Forelimb muscle (tissue), 1 donor: Measurements from ENCODE around the gene EME1. TPM values are rescaled to one million over a fixed set of nuclear protein-coding genes. Genes with fewer than 3 reads are reported as not detected.
A peak's percentile ranks its signal among the peaks of the same experiment; 100 is the strongest.
"Not testable (repeated sequence)": the region's sequence is repeated elsewhere in the genome, so short reads cannot be mapped to it uniquely, and the experiment has no call there.

Experiments used
- DNase-seq: peaks from one replicate; pipeline ENCODE4 v3.0.0-alpha.2; 2013; ENCODE audit warnings: low read depth
- polyA plus RNA-seq: library from polyadenylated mRNA; unstranded; fragments of 120-200 nt; gene quantifications from one replicate; pipeline ENCODE4 v1.2.1, GENCODE V29; 2013; ENCODE audit not compliant: insufficient read length

The EME1 gene
- polyA plus RNA-seq, 1 donor, result 4.8 TPM

- no peak for DNase-seq
Measured at GRCh38 chr17:50393700-50394099, 20.7 kb downstream of the EME1 start.

- DNase-seq, result no peak
Measured at GRCh38 chr17:50394711-50395110, 21.7 kb downstream of the EME1 start.

- DNase-seq, result no peak
Measured at GRCh38 chr17:50396261-50397110, 23.5 kb downstream of the EME1 start.

- DNase-seq, result peak; percentile 63
Measured at GRCh38 chr17:50397111-50397918, 24.3 kb downstream of the EME1 start, which contains the start of gene LRRC59. Gene LRRC59, minus strand, starts transcription at chr17:50397523. Its CDS starts 206 bp downstream, at chr17:50397317.

- DNase-seq, result no peak
Measured at GRCh38 chr17:50397919-50398285, 24.9 kb downstream of the EME1 start.

GRCh38 chr17:50398672-50399071, 25.6 kb downstream of the EME1 start:
- DNase-seq, result not testable (repeated sequence)

GRCh38 chr17:50399591-50399990, 26.6 kb downstream of the EME1 start:
- DNase-seq, result not testable (repeated sequence)

GRCh38 chr17:50405351-50405750, 32.3 kb downstream of the EME1 start:
- not testable (repeated sequence) for DNase-seq

GRCh38 chr17:50406578-50406977, 33.5 kb downstream of the EME1 start:
- no peak for DNase-seq

GRCh38 chr17:50407921-50408320, 34.9 kb downstream of the EME1 start:
- DNase-seq, result no peak

GRCh38 chr17:50412188-50412732, 39.2 kb downstream of the EME1 start:
- no peak for DNase-seq

GRCh38 chr17:50414808-50415207, 41.8 kb downstream of the EME1 start:
- DNase-seq, result no peak

- not testable (repeated sequence) for DNase-seq
Measured at GRCh38 chr17:50419577-50419976, 46.5 kb downstream of the EME1 start.

- DNase-seq, result no peak
Measured at GRCh38 chr17:50420419-50421112, 47.5 kb downstream of the EME1 start.

GRCh38 chr17:50421308-50422051, 48.5 kb downstream of the EME1 start:
- no peak for DNase-seq

GRCh38 chr17:50422738-50423137, 49.7 kb downstream of the EME1 start:
- no peak for DNase-seq

GRCh38 chr17:50423553-50424159, 50.6 kb downstream of the EME1 start:
- DNase-seq, result no peak

GRCh38 chr17:50424246-50424995, 51.4 kb downstream of the EME1 start:
- no peak for DNase-seq

- DNase-seq, result no peak
Measured at GRCh38 chr17:50424996-50425681, 52.1 kb downstream of the EME1 start.
